CD14-positive monocyte (primary cell): Measurements from ENCODE around the gene TBX3. TPM values are rescaled to one million over a fixed set of nuclear protein-coding genes. Genes with fewer than 3 reads are reported as not detected.
A peak's percentile ranks its signal among the peaks of the same experiment; 100 is the strongest.

Experiments used
- DNase-seq, 3 donors: peaks; one replicate each; pipeline ENCODE4 v3.0.0-alpha.2; 2011 to 2022
- H2AFZ ChIP-seq: 2 replicates; pipeline ENCODE4 v1.6.0; 2012; ENCODE audit warnings: mild to moderate bottlenecking, low read depth, low read length, inconsistent platforms; ENCODE audit not compliant: insufficient read depth, poor library complexity, severe bottlenecking
- H3K27ac ChIP-seq, 2 donors: 1 replicate in 1 of 2; 2 replicates in 1 of 2; pipeline ENCODE4 v1.5.1; 2012 to 2013; ENCODE audit warnings: low read length in 2 of 2, control low read depth in 1 of 2, inconsistent platforms in 1 of 2, low read depth in 1 of 2, mild to moderate bottlenecking in 1 of 2
- H3K27me3 ChIP-seq, 2 donors: one replicate each; pipeline versions ENCODE4 v1.6.0 to v1.6.1; 2011 to 2013; ENCODE audit warnings: low read length in 2 of 2; ENCODE audit not compliant: control insufficient read depth in 2 of 2, insufficient read depth in 2 of 2
- H3K36me3 ChIP-seq, 2 donors: replicated peaks in 1 of 2; 1 replicate in 1 of 2; 2 replicates in 1 of 2; pipeline versions ENCODE4 v1.5.1 to v1.6.1; 2012 to 2013; ENCODE audit warnings: low read length in 2 of 2, control low read depth in 1 of 2, inconsistent platforms in 1 of 2, mild to moderate bottlenecking in 1 of 2; ENCODE audit not compliant: insufficient read depth in 2 of 2, control insufficient read depth in 1 of 2
- H3K4me1 ChIP-seq, 2 donors: 1 replicate in 1 of 2; 2 replicates in 1 of 2; pipeline versions ENCODE4 v1.5.1 to v1.6.1; 2012 to 2013; ENCODE audit warnings: low read length in 2 of 2, control low read depth in 1 of 2, inconsistent platforms in 1 of 2, mild to moderate bottlenecking in 1 of 2, moderate library complexity in 1 of 2; ENCODE audit not compliant: insufficient read depth in 2 of 2, control insufficient read depth in 1 of 2
- H3K4me2 ChIP-seq: replicated peaks from 2 replicates; pipeline ENCODE3; 2012; ENCODE audit warnings: low read length, moderate library complexity, mild to moderate bottlenecking; ENCODE audit not compliant: poor library complexity, severe bottlenecking; ENCODE audit errors: extremely low read depth
- H3K4me3 ChIP-seq, 3 experiments: fragments of 200-600 bp in 1 of 3; sonication (generic) in 1 of 3; replicated peaks in 1 of 3; 1 replicate in 2 of 3; 2 replicates in 1 of 3; pipeline ENCODE4 v1.5.1; 2011 to 2013; ENCODE audit warnings: low read length in 3 of 3, mild to moderate bottlenecking in 3 of 3, control low read depth in 2 of 3, low read depth in 2 of 3, inconsistent platforms in 1 of 3, moderate library complexity in 1 of 3
- H3K79me2 ChIP-seq: 2 replicates; pipeline ENCODE4 v1.6.0; 2012; ENCODE audit warnings: mild to moderate bottlenecking, control low read depth, inconsistent platforms, low read length, moderate library complexity; ENCODE audit not compliant: insufficient read depth
- H3K9ac ChIP-seq: 2 replicates; pipeline ENCODE4 v1.6.0; 2017; ENCODE audit warnings: low read length, mild to moderate bottlenecking; ENCODE audit not compliant: insufficient read depth, poor library complexity, severe bottlenecking
- H3K9me3 ChIP-seq, 2 donors: replicated peaks in 1 of 2; 1 replicate in 1 of 2; 2 replicates in 1 of 2; pipeline versions ENCODE4 v1.5.1 to v1.6.1; 2012 to 2013; ENCODE audit warnings: low read length in 2 of 2, control low read depth in 1 of 2; ENCODE audit not compliant: control insufficient read depth in 1 of 2, insufficient read depth in 1 of 2
- H4K20me1 ChIP-seq: 2 replicates; pipeline ENCODE4 v1.6.0; 2012; ENCODE audit warnings: mild to moderate bottlenecking, low read length, control low read depth, moderate library complexity; ENCODE audit not compliant: insufficient read depth
- H3K27ac Mint-ChIP-seq, 7 donors: one replicate each; pipeline ENCODE4 v1.8.0; 2020; ENCODE audit warnings: mild to moderate bottlenecking in 7 of 7, mixed read lengths in 7 of 7, moderate library complexity in 6 of 7, inconsistent platforms in 2 of 7
- H3K27me3 Mint-ChIP-seq, 3 donors: one replicate each; pipeline ENCODE4 v1.8.0; 2021 to 2022; ENCODE audit warnings: low read depth in 3 of 3, mild to moderate bottlenecking in 3 of 3, mixed read lengths in 3 of 3, moderate library complexity in 3 of 3, inconsistent platforms in 1 of 3
- H3K36me3 Mint-ChIP-seq, 2 donors: one replicate each; pipeline ENCODE4 v1.8.0; 2020; ENCODE audit warnings: mixed read lengths in 2 of 2, inconsistent platforms in 1 of 2, mild to moderate bottlenecking in 1 of 2
- H3K4me1 Mint-ChIP-seq: one replicate; pipeline ENCODE4 v1.8.0; 2020; ENCODE audit warnings: mild to moderate bottlenecking, mixed read lengths
- H3K4me3 Mint-ChIP-seq, 2 donors: one replicate each; pipeline ENCODE4 v1.8.0; 2020; ENCODE audit warnings: mild to moderate bottlenecking in 2 of 2, mixed read lengths in 2 of 2, moderate library complexity in 1 of 2
- H3K9me3 Mint-ChIP-seq, 7 donors: one replicate each; pipeline ENCODE4 v1.8.0; 2020 to 2022; ENCODE audit warnings: mixed read lengths in 7 of 7, mild to moderate bottlenecking in 6 of 7, moderate library complexity in 6 of 7, inconsistent platforms in 2 of 7
- WGBS: methylation state at CpG from one replicate; pipeline ENCODE4 v1.1.5; 2013; ENCODE audit warnings: missing lambda C conversion rate; ENCODE audit not compliant: insufficient coverage; 5-methylcytosine and 5-hydroxymethylcytosine counted together
- intact Hi-C, 2 donors: fragments of 100-400 bp; cut with micrococcal nuclease; formaldehyde crosslinking; loops; one replicate each; pipeline versions ENCODE4 v1.15.0 to v1.15.1; 2023
- polyA plus RNA-seq, 3 donors: library from polyadenylated mRNA; depleted of rRNA in 1 of 3; unstranded in 2 of 3; stranded (reverse) in 1 of 3; fragments of 300-500 nt in 2 of 3; fragments of >200 nt in 1 of 3; fragmentation: Illumina TruSeq in 2 of 3; gene quantifications; 1 replicate in 2 of 3; 2 replicates in 1 of 3; pipeline ENCODE4 v1.2.3, GENCODE V29; 2012 to 2021
- TF ChIP-seq, protein P1 (sequence below): fragments of 200-600 bp; IDR thresholded peaks from one replicate; pipeline ENCODE4 v1.8.0; 2022; ENCODE audit warnings: antibody characterized with exemption, mild to moderate bottlenecking

The TBX3 gene
- polyA plus RNA-seq, 3 donors, result 0.04 to 0.13 TPM; not detected in 1

DNA sequence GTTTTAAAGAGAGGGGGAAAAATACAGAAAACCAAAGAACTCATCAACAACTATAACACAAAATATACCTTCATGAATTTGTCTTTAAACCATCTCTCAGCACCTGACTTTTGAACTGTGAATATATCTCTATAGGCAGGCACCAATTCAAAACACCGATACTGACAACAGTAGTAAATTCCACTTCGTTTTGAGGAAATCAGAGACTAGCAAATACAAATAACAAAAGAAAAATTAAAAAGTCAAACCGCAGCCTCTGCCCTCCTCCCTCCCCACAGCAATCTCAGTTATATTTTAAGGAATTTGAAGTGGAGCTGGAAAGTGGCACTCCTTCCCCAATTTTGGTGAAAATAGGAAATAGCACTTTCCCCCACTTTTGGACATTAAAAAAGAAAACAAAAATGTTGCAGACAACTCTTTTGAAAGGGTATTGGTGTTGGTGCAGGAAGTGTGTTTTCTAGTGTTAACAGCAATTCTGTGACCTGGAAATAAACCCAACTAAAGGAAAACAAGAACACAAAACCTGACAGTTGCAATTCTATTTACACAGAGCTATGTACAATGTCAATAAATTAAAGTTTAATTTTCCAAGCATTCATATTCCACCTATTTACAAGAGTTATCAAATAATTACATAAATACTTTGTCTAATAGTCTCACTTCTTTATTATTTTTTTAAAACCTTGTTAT lies 13.5 kb downstream of the TBX3 start:
- Histone ChIP-seq H4K20me1 (no peaks in the 10 kb centered on the region), H3K27me3 (peaks cover 73 to 96% of the 10 kb centered on the region in 2 donors), H3K4me3 (no peak overlapping the region), H3K4me2 (no peak overlapping the region), H3K79me2 (no peaks in the 10 kb centered on the region), H3K36me3 (no peaks in the 10 kb centered on the region), H3K9me3 (peaks cover 0 to 18% of the 10 kb centered on the region in 2 donors), H2AFZ (no peak overlapping the region), H3K9ac (no peak overlapping the region), H3K4me1 (peaks cover 0 to 2% of the 10 kb centered on the region in 2 donors), H3K27ac (no peak overlapping the region)
- H3K27ac Mint-ChIP-seq, result no peak overlapping the region
- peaks cover 0 to 2% of the 10 kb centered on the region in 2 donors for H3K36me3 Mint-ChIP-seq
- DNase-seq, result no peak
- WGBS, result no CpG with 5 or more reads among the region's 3 CpGs
- intact Hi-C loops, result no loop called here
- peaks cover 0 to 23% (median 5%) of the 10 kb centered on the region in 7 donors for H3K9me3 Mint-ChIP-seq
- peaks cover 90 to 99% (median 92%) of the 10 kb centered on the region in 3 donors for H3K27me3 Mint-ChIP-seq
- TF ChIP-seq, protein P1, sequence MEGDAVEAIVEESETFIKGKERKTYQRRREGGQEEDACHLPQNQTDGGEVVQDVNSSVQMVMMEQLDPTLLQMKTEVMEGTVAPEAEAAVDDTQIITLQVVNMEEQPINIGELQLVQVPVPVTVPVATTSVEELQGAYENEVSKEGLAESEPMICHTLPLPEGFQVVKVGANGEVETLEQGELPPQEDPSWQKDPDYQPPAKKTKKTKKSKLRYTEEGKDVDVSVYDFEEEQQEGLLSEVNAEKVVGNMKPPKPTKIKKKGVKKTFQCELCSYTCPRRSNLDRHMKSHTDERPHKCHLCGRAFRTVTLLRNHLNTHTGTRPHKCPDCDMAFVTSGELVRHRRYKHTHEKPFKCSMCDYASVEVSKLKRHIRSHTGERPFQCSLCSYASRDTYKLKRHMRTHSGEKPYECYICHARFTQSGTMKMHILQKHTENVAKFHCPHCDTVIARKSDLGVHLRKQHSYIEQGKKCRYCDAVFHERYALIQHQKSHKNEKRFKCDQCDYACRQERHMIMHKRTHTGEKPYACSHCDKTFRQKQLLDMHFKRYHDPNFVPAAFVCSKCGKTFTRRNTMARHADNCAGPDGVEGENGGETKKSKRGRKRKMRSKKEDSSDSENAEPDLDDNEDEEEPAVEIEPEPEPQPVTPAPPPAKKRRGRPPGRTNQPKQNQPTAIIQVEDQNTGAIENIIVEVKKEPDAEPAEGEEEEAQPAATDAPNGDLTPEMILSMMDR, result no peak
- peaks cover 8% of the 10 kb centered on the region for H3K4me1 Mint-ChIP-seq
- H3K4me3 Mint-ChIP-seq, result peak overlapping the region in 1 of 2 donors; percentile 72

DNA sequence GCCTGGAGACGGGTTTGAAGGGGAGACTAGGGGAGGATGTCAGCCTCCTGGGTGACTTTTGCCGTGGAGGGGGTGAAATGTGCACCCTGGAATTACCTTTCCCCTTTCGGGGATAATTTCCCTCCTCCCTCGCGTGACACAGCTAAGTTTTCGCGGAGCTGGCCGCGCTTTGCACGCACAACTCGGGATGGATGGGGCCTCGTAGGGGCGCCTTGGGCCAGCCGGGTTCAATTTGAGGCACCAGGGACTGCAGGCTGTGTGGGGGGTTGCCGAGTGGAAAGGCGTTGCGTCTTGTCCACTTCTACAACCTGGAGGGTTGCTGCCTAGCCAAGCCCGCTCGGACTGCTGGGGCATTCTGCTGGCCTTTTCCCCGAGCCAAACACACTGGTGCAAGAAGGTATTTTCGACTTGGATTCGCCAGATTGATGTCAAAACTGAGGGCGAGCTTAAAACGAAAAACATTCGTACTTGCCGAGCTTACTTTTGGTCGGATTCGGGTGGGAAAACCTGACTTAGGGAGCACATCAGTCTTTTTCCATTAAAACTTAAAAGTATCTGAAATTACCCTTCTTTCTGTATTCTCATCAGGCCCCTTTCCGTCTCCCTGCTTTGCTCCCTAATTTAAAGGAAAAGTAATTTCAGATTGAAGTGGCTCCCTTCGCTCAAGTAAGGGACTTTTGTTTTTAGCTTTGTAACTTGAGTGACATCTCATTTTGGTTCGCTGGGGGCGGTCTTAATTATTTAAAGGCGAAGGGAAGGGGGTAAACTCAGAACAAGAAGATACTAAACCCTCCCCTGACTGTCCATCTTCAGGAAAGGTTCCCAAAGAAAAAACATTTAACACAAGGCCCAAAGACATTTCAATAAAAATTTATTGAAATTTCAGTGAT lies 14.3 kb downstream of the TBX3 start:
- Histone ChIP-seq H3K27ac (no peak overlapping the region), H3K4me1 (peaks cover 0 to 2% of the 10 kb centered on the region in 2 donors), H3K79me2 (no peaks in the 10 kb centered on the region), H3K27me3 (peaks cover 69 to 95% of the 10 kb centered on the region in 2 donors), H3K9me3 (peaks cover 0 to 18% of the 10 kb centered on the region in 2 donors), H3K9ac (no peak overlapping the region), H3K4me3 (no peak overlapping the region), H3K36me3 (no peaks in the 10 kb centered on the region), H4K20me1 (no peaks in the 10 kb centered on the region), H2AFZ (no peak overlapping the region), H3K4me2 (no peak overlapping the region)
- H3K27ac Mint-ChIP-seq, result no peak overlapping the region
- TF ChIP-seq, protein P1, result no peak
- H3K36me3 Mint-ChIP-seq, result peaks cover 0 to 2% of the 10 kb centered on the region in 2 donors
- intact Hi-C loops, result loop anchor here in 1 of 2 donors (10.0 kb wide), 1 partner anchor 1085 kb away; no protein-coding TSS in a partner anchor
- 11% methylated on average over 18 of the region's 33 CpGs for WGBS
- peaks cover 88 to 98% (median 91%) of the 10 kb centered on the region in 3 donors for H3K27me3 Mint-ChIP-seq
- no peak for DNase-seq
- peaks cover 0 to 23% (median 5%) of the 10 kb centered on the region in 7 donors for H3K9me3 Mint-ChIP-seq
- peaks cover 8% of the 10 kb centered on the region for H3K4me1 Mint-ChIP-seq
- peak overlapping the region in 1 of 2 donors; percentile 70 for H3K4me3 Mint-ChIP-seq
